GM19328 (cell line): ENCODE measurements around the gene NEU2.
"Not testable (repeated sequence)": the region's sequence is repeated elsewhere in the genome, so short reads cannot be mapped to it uniquely, and the experiment has no call there.

Experiments
- ATAC-seq: cut with Tn5 transposase; IDR thresholded peaks from one replicate; pipeline ENCODE4 v1.9.1; 2021; ENCODE audit warnings: mild to moderate bottlenecking, moderate library complexity; ENCODE audit not compliant: unreplicated experiment

NEU2 gene

GRCh38 chr2:233033672-233034071 is 1.2 kb downstream of the NEU2 start:
- no peak for ATAC-seq

DNA sequence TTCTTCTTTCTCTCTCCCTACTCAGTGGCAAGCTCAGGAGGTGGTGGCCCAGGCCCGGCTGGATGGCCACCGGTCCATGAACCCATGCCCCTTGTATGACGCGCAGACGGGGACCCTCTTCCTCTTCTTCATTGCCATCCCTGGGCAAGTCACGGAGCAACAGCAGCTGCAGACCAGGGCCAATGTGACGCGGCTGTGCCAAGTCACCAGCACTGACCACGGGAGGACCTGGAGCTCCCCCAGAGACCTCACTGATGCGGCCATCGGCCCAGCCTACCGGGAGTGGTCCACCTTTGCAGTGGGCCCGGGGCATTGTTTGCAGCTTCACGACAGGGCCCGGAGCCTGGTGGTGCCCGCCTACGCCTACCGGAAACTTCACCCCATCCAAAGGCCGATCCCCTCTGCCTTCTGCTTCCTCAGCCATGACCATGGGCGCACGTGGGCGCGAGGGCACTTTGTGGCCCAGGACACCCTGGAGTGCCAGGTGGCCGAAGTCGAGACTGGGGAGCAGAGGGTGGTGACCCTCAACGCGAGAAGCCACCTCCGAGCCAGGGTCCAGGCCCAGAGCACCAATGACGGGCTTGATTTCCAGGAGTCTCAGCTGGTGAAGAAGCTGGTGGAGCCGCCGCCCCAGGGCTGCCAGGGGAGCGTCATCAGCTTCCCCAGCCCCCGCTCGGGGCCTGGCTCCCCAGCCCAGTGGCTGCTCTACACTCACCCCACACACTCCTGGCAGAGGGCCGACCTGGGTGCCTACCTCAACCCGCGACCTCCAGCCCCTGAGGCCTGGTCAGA is 1.8 kb downstream of the NEU2 start:
- ATAC-seq = no peak

GRCh38 chr2:233035426-233036161 is 3.1 kb downstream of the NEU2 start:
- ATAC-seq = no peak

GRCh38 chr2:233036162-233036838 is 3.8 kb downstream of the NEU2 start:
- ATAC-seq = no peak

DNA sequence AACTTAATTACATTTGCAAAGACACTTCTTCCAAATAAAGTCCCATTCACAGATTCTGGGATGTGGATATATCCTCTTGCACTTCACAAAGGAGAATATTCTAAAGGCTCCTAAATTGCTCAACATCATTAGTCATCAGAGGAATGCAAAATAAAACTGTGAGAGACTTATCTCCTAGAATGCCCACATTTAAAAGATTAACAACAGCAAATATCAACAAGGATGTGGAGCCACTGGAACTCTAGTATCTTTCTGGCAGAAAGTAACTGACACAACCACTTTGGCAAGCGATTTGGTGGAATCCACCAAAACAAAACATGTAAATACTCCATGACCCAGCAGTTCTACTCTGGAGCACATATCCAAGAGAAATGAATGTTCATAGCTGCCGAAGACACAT is 4.6 kb downstream of the NEU2 start:
- ATAC-seq = no peak

GRCh38 chr2:233039212-233039845 is 6.9 kb downstream of the NEU2 start:
- ATAC-seq = no peak

DNA sequence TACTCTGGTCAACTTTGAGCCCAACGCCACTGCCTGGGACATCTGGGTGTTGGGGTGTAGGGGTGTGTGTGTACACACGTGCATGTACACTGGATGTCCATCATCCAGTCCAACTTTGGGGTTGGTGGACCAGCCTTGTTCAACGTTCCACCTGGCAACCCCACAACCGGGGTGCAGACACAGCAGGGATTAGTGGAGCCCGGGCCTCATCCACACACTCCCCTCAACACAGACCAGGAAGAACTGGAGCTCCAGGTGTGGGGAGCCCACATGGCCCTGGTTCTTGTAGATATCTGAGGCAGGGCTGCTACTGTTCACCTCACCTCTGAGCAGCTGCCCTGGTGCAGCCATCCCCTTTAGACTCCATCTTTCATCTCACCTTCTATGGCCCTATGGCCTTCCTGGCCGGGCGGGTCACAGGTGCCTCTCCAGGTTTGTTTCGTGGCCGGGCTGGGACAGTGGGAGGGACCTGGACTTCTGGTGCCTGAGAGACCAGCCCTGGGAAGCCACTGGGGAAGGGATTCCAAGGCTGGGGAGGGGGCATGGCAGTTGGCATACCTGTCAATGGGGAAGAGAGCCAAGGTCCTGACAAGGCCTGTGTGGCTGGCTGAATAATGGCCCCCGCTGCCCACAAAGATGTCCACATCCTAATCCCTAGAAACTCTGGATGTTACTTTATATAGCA is 7.5 kb downstream of the NEU2 start:
- no peak for ATAC-seq

DNA sequence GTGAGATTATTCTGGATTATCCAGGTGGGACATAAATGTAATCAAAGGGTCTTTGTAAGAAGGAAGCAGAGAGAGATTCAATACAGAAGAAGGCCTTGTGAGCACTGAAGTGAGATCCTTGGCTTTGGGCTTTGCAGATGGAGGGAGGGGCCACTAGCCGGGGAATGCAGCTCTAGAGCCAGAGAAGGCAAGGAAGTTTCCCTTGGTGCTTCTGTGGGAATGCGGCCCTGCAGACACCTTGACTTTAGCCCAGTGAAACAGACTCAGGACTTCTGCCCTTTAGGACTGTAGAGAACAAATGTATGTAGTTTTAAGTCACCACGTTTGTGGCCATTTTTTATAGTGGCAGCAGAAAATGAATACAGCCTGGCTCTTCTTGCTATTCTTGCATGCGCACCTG is 8.1 kb downstream of the NEU2 start:
- no peak for ATAC-seq

GRCh38 chr2:233041722-233042323 is 9.4 kb downstream of the NEU2 start:
- ATAC-seq = no peak

- no peak for ATAC-seq
These were observed 10.1 kb downstream of the NEU2 start for GRCh38 chr2:233042549-233042948.

DNA sequence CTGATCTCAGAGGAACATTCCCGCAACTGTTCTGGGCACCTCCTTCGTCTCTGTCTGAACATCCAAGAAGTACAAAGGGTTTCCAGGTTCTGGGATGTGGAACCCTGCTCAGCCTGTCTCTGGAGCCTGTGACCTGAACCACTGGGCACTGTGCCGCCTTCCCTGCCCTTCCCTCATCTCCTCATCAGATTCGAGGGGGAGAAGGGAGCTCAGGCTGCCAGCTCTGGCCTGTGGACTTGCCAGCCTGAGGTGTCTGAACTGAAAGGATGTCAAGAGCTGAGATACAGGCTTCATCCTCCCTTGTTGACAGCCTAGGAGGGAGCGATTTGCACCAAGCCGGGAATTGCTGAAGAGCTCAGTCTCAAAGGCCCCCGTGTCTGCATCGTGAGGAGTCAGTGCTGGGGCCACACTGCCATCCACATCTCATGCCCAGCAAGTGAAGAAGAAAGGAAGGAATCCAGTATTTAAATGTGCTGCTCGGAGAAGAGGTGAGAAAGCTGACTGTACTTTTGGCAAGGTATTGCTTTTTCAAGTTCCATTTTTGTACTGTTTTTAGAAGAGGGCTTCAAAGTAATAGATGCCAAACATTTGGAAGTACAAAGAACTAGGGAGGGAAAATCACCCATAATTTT is 12.6 kb downstream of the NEU2 start:
- no peak for ATAC-seq

GRCh38 chr2:233047206-233047605 is 14.7 kb downstream of the NEU2 start:
- ATAC-seq = no peak

DNA sequence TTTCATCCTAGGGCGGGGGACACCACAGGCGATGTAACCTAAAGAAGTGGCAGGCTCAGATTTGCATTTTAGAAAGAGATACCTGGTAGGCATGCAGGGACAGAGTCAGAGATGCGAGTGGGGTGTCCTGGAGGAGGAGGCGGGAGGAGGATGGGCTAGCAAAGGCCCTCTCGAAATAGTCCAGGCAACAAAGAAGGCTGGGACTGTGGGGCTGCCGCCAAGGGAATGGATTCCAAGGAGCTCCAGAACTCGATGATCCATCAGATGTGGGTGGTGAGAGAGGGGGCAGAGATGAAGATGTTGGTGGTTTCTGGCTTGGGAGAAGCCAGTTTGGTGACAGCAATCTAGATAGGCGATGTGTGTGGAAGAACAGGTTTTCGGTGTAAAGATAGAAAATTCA is 15.2 kb downstream of the NEU2 start:
- no peak for ATAC-seq

- ATAC-seq = no peak
These were observed 16.2 kb downstream of the NEU2 start for GRCh38 chr2:233048569-233049193.

DNA sequence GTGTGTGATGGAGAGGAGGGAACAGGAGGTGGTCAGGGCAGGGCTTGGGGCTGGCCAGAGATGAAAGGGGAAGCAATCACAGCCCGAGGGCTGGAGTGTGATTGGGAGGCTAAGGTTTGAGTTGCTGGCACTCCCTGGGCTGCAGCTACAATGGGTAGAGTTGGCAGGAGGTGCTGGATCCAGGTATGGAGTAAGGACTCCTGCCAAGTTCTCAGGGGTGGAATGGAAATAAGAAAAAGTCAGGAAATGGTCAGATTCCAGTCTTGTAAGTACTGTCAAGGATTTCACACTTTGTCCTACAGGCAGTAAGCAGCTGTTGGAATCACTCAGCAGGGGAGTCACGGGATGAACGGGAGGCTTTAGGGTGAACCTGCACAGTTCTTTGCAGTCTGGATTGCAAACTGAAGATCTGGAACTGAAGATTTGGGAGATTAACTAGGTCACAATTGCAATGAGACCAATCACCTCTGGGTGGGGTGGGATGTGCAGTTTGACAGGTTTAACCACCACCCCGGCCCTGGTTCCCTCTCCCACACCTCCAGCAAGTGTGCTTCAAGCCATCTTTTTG is 16.8 kb downstream of the NEU2 start:
- no peak for ATAC-seq

GRCh38 chr2:233051241-233052149 is 19.0 kb downstream of the NEU2 start:
- no peak for ATAC-seq

GRCh38 chr2:233052517-233052916 is 20.0 kb downstream of the NEU2 start:
- ATAC-seq = not testable (repeated sequence)
